ENCODE data around the gene TOR1B.
"Not testable (repeated sequence)": the region's sequence is repeated elsewhere in the genome, so short reads cannot be mapped to it uniquely, and the experiment has no call there.

TOR1B gene

DNA sequence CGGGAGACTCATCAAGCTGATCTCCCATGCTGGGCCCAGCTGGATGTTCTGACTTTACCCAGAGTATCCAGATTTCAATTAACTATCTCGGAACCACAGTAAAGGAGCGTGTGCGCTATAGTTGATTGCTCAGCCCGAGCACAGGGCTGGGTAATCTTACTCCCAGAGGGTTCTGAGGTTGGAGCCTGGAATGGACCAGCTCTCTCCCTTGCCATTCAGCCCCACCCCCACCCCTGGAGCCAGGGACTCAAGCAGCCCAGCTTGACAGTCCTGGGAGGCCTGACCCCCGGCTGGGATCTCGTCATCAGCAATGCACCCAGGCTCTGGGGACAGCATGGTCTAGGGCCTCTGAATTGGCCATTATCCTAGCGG, 26.4 kb upstream of the TOR1B start:
- no peak for DNase-seq (ENCODE audit: low read depth in 3 of 3)

DNA sequence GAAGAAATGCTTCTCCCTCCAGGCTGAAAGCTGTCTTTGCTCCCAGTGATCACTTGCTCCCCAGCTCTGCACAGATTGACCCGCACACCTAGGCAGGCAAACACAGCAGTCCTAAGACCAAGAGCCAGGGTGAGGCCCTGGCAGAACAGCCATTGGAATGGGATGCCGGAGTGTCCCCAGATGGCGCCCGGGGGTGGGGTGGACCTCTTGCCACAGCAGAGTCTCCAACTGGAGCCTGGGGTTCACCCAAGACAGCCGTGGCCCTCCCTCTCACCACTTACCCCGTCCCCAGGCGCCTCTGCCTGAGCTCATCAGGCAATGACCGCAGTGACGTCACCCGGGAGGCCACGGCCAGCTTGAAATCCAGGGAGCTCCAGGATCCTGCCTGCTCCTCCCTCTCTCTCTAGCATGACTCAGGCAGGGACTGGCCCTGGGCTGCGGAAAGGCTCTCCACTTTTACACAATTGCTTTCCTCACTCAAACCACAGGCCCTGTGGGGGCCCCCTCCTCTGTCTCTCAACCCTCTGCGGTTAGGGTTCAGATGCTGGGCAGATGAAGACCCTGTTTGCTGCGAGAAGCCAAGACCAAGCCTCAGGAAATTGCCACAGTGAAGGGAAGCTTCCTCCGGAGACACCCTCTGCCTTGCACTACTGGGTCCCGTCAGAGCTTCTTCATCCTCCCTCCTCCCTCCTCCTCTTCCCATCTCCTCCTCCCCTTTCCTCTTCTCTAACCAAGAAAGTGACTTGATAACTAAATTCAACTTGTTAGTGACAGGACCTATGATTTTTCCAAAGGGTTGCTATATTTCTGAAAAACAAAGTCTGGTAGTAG, 25.8 kb upstream of the TOR1B start:
- peak; percentile 44 to 56 (median 49) for DNase-seq (ENCODE audit: low read depth in 3 of 3)

DNA sequence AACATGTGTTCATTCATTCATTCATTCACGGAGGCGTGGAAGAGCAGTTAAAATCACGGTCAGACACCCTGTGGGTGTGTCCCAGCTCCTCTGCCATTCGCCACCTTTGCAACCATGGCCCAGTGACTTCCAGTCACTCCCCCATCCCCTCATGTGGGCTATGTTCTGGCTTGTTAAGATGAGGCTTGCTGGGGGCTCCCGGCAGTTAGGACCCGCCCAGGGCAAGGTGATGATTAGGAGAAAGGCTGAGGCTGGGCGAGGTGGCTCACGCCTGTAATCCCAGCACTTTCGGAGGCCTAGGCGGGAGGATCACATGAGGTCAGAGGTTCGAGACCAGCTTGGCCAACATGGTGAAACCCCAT, 25.2 kb upstream of the TOR1B start:
- no peak for DNase-seq (ENCODE audit: low read depth in 3 of 3)

DNA sequence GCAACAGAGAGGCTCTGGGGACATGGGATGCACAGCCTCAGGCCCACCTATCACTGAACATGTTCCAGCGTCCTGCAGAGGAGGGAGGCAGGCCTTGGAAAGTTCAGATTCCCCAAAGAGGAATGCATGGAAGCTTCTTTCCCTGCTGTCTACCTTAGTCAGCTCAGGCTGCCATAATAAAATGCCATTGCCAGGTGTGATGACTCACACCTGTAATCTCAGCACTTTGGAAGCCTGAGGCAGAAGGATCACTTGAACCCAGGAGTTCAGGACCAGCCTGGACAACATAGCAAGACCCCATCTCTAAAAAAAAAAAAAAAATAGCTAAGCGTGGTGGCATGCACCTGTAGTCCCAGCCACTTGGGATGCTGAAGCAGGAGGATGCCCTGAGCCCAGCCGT, 24.5 kb upstream of the TOR1B start:
- DNase-seq (ENCODE audit: low read depth in 3 of 3): no peak

DNA sequence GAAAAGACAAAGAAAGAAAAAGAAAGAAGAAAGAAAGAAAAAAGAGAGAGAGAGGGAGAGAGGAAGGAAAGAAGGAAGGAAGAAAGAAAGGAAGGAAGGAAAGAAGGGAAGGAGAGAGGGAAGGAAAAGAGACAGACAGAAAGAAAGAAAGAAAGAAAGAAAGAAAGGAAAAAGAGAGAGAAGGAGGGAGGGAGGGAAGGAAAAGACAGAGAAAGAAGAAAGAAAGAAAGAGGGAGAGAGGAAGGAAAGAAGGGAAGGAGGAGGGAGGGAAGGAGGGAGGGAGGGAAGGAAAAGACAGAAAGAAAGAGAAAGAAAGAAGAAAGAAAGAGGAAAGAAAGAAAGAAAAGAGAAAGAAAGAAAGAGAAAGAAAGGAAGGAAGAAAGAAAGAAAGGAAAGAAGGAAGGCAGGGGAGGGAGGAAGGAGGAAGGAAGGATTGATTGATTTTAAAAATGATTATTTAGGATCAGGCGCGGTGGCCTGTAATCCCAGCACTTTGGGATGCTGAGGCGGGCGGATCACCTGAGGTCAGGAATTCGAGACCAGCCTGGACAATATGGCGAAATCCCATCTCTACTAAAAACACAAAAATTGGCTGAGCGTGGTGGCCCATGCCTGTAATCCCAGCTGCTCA, 23.3 kb upstream of the TOR1B start:
- no peak for DNase-seq (ENCODE audit: low read depth in 3 of 3)

DNA sequence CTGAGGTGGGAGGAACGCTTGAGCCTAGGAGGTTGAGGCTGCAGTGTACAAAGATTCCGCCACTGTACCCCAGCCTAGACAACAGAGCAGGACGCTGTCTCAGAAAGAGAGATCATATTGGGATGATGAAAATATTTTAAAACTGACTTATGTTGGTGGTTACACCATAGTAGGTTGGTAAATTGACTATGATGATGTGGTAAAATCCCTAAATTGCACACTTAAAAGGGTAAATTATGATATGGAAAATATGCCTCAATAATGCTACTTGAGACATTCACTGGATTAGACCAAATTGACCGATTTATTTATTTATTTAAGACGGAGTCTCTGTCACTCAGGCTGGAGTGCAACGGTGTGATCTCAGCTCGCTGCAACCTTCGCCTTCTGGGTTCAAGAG, 21.9 kb upstream of the TOR1B start:
- DNase-seq (ENCODE audit: low read depth in 3 of 3): no peak

GRCh38 chr9:129781981-129782380, 21.0 kb upstream of the TOR1B start:
- no peak for DNase-seq (ENCODE audit: low read depth in 3 of 3)

DNA sequence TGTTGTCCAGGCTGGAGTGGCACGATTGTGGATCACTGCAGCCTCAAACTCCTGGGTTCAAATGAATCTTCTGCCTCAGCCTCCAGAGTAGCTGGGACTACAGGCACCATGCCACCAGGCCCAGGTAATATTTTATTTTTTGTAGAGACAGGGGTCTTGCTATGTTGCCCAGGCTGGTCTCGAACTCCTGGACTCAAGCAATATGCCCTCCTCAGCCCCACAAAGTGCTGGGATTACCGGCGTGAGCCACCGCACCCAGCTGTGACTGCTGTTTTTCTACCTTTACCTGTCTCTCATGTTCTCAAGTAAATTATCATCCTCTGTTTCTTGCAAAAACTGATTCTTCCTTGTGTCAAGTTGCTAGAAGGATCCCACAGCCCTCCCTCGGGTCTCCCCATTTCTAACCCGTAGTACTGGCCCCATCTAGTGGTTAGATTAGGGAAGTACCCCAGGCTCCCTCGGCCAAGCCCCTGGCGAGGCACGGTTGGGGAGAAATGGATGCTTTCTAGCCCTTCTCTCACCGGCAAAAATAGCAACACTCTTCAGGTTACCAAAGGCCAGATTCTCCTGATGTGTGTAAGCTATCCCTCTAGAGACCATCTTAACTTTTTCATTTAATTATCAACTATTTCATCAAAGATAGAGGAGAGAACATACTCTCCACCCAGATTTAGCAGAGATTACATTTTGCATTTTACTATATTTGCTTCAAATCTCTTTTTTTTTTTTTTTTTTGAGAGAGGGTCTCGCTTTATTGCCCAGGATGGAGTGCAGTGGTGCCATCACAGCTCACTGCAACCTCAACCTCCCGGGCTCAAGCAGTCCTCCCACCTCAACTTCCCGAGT, 19.2 kb upstream of the TOR1B start:
- DNase-seq (ENCODE audit: low read depth in 3 of 3): peak; percentile 56 to 65 (median 59)

GRCh38 chr9:129784970-129785369, 18.0 kb upstream of the TOR1B start:
- DNase-seq (ENCODE audit: low read depth in 3 of 3): not testable (repeated sequence)

DNA sequence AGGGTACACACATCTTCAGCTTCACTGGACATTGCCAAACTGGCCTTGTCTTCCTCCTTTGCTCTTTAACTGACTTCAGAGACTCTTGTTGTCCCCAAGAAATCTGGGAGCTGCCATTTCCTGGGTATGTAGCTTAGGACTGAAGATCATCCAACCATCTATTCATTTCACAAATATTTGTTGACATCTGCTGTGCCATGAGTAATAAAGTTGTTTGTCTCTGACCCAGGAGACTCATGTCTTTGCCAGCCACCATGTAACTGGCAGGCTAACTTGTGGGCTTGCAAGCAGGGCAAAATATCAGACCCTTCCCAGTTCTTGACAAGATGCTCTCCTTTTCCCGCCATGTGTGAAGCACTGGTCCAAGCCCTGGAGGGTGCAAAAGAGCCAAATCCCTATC, 17.1 kb upstream of the TOR1B start:
- no peak for DNase-seq (ENCODE audit: low read depth in 3 of 3)

DNA sequence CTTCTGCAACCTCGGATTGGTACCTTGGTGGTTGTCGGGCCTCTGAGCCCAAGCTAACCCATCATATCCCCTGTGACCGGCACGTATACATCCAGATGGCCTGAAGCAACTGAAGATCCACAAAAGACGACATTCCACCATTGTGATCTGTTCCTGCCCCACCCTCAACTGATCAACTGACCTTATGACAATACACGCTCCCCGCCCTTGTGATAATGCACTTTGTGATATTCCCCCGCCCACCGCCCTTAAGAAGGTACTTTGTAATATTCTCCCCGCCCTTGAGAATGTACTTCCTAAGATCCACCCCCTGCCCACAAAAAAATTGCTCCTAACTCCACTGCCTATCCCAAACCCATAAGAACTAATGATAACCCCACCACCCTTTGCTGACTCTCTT, 16.5 kb upstream of the TOR1B start:
- no peak for DNase-seq (ENCODE audit: low read depth in 3 of 3)

DNA sequence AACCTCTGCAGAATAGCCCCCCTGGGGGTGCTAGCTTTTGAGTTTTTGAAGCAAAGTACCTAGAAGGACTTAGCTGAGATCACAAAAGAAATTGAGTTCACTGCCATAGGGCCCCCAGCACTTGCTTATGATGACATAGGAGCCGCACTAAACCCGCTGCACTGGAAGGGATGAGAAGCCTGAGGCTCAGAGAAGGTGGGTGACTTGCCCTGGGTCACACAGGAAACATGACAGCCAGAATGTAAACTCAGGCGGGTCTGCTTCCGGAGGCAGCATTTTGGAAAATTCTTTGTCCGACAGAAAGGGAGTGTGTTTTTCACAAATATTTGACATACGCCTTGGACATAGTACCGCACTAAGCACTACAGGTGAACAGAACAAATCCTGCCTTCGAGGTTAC, 8.4 kb upstream of the TOR1B start:
- no peak for DNase-seq (ENCODE audit: low read depth in 3 of 3)

DNA sequence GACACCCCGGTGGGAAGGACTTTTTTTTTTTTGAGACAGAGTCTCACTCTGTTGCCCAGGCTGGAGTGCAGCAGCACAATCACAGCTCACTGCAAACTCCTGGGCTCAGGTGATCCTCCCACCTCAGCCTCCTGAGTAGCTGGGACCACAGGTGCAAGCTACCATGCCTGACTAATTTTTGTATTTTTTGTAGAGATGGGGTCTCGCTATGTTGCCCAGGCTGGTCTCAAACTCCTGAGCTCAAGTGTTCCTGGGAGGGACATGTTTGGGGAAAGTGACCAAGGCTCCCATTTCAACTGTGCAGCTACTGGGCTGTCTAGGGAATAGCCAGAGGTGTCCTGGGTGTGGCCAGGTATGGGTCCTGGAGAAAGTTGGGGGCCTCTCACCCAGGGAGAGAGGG, 7.0 kb upstream of the TOR1B start:
- DNase-seq (ENCODE audit: low read depth in 3 of 3): not testable (repeated sequence)

DNA sequence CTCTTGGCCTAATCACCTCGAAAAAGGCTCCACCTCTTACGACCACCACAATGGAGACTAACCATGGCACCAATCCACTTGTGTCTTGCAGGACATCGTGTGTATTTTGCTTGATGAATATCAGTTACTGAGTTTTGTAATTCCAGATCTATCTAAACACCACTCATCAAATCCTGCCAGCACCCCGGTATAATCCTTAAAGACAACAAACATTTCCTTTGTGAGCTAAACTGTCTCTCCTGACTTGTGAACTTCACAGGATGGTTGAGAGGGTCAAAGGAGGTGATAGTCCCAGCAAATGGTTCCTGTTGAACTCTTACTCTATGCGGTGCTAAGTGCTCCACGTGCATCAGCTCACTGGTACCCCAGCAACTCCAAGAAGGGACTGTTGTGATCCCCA, 4.0 kb upstream of the TOR1B start:
- DNase-seq (ENCODE audit: low read depth in 3 of 3): no peak

DNA sequence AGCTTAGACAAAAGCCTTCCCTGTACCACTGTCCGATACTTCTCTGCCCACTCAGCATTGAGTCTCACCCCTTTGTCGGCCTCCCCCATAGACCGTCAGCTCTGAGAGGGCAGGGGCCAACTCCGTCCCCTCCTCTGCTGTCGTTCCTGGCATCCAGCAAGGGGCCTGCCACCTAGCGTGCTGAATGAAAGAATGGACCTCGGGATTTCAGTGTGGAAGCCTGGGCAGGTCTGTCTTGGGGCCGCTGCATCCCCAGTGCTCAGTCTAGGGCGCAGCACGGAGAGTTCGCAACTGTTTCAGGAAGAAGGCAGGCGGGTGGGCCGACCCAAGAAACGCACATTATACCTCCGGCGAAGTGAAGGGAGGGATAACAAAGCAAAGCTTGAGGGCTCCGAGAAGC, 1.5 kb upstream of the TOR1B start:
- DNase-seq (ENCODE audit: low read depth in 3 of 3): no peak

DNA sequence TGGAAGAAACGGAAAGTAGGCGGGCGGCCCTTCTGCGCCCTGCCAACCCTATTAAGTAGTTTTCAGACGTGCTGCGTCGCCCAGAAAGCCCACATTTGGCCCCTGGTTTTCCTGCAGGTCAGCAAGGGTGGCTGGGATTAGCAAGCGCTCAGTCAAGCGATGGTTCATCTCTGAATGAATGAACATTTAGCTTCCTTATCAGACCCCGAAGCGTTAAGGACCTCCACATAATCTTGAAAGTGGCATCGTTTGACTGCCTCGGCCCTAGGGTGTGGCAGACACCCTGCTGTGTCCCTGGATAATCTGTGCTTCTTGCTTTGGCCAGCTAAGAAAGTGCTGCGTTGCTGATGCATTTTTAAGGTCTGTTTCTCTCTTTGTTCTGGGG, 684 bp downstream of the TOR1B start:
- no peak for DNase-seq (ENCODE audit: low read depth in 3 of 3)

GRCh38 chr9:129806061-129806460, 3.1 kb downstream of the TOR1B start:
- no peak for DNase-seq (ENCODE audit: low read depth in 3 of 3)

- no peak for DNase-seq (ENCODE audit: low read depth in 3 of 3)
Observed at GRCh38 chr9:129809346-129809745, 6.4 kb downstream of the TOR1B start.

- no peak for DNase-seq (ENCODE audit: low read depth in 3 of 3)
Observed at GRCh38 chr9:129810116-129810515, 7.1 kb downstream of the TOR1B start.

- no peak for DNase-seq (ENCODE audit: low read depth in 3 of 3)
Observed at GRCh38 chr9:129810788-129811187, 7.8 kb downstream of the TOR1B start.

- no peak for DNase-seq (ENCODE audit: low read depth in 3 of 3)
Observed at GRCh38 chr9:129811967-129812363, 9.0 kb downstream of the TOR1B start.

- no peak for DNase-seq (ENCODE audit: low read depth in 3 of 3)
Observed at GRCh38 chr9:129812385-129812784, 9.4 kb downstream of the TOR1B start.

- DNase-seq (ENCODE audit: low read depth in 3 of 3): no peak
Observed at GRCh38 chr9:129813661-129814060, 10.7 kb downstream of the TOR1B start.

All from stimulated activated CD4-positive, alpha-beta T cell treated with anti-CD3 and anti-CD28 coated beads, TNF-alpha, amount 100 ng/mL, for 48 hours (primary cell).